ENCODE results near the gene RBCK1.

RBCK1 gene

GRCh38 chr20:427849-428657, 20.0 kb downstream of the RBCK1 start:
- TF ChIP-seq CTCF (IDR thresholded peaks at IDR 0.05; ENCODE audit: low read depth, low read length) = no peak
- no peak overlapping the region for H3K4me3 ChIP-seq (ENCODE audit: low read depth, low read length)

GRCh38 chr20:428658-429200, 20.6 kb downstream of the RBCK1 start:
- no peak for TF ChIP-seq CTCF (IDR thresholded peaks at IDR 0.05; ENCODE audit: low read depth, low read length)
- H3K4me3 ChIP-seq (ENCODE audit: low read depth, low read length) = no peak overlapping the region

GRCh38 chr20:430091-430999, 22.2 kb downstream of the RBCK1 start:
- no peak overlapping the region for H3K4me3 ChIP-seq (ENCODE audit: low read depth, low read length)
- TF ChIP-seq CTCF (IDR thresholded peaks at IDR 0.05; ENCODE audit: low read depth, low read length) = no peak

- H3K4me3 ChIP-seq (ENCODE audit: low read depth, low read length) = no peak overlapping the region
- TF ChIP-seq CTCF (IDR thresholded peaks at IDR 0.05; ENCODE audit: low read depth, low read length) = peak; percentile 61
These were observed 23.2 kb downstream of the RBCK1 start for GRCh38 chr20:431012-431904.

DNA sequence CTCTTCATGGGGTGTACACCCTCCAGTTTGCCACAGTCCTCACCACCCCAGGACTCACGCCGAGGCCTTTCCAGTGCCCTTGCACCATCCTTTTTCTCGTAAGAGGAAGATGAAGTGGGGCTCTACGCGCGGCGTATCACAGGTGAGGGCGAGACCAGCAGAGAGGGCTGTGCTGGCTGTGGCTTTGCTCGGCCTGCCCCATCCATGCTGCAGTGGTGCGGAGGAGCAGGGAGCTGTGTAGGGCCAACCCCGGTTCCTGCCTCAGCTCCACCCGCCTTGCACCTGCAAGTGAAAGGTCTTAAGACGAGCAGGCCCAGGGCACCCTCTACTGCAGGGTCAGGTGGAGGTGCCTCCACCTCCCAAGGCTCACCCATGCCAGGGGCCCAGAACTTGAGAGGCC, 24.1 kb downstream of the RBCK1 start:
- TF ChIP-seq CTCF (IDR thresholded peaks at IDR 0.05; ENCODE audit: low read depth, low read length) = no peak
- no peak overlapping the region for H3K4me3 ChIP-seq (ENCODE audit: low read depth, low read length)

GRCh38 chr20:432677-433299, 24.7 kb downstream of the RBCK1 start:
- TF ChIP-seq CTCF (IDR thresholded peaks at IDR 0.05; ENCODE audit: low read depth, low read length) = no peak
- no peak overlapping the region for H3K4me3 ChIP-seq (ENCODE audit: low read depth, low read length)

Measured in WI38 (cell line).